ENCODE data around the gene MLXIP.

- no peak for TF ChIP-seq CTCF (conservative IDR thresholded peaks at IDR 0.05; ENCODE audit: low read length)
- no peak for TF ChIP-seq EZH2phosphoT487 (IDR thresholded peaks at IDR 0.05; ENCODE audit: borderline replicate concordance)
Measured at GRCh38 chr12:122052285-122052684, 26.3 kb upstream of the MLXIP start.

Measured in Loucy (cell line).